ENCODE measurements around the gene AMMECR1L.

AMMECR1L gene

DNA sequence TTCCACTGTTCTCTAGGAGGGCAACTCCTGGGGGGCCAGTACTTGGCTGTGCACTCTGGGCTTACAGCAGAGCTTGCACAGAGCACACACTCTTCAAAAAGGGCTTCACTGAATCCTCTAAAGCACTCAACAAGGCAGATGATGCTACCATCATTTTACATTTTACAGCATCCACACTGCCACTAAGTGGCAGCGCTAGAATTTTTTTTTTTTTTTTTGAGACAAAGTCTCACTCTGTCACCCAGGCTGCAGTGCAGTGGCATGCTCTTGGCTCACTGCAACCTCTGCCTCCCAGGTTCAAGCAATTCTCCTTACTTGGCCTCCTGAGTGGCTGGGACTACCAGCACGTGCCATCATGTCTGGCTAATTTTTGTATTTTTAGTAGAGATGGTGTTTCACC, 8.6 kb downstream of the AMMECR1L start:
- peaks cover 22% of the 10 kb centered on the region for H3K4me1 ChIP-seq (ENCODE audit: insufficient read depth, low read length, poor library complexity, severe bottlenecking)
- peaks cover 23% of the 10 kb centered on the region; the same call in 1 of the 2 replicates for H3K36me3 ChIP-seq (ENCODE audit: insufficient read depth, low read length)
- peaks cover 77% of the 10 kb centered on the region for H3K79me2 ChIP-seq (ENCODE audit: insufficient read depth, low read length)
- H3K4me2 ChIP-seq (ENCODE audit: low read depth, low read length, poor library complexity, severe bottlenecking) = no peak overlapping the region
- H3F3A ChIP-seq (ENCODE audit: low read depth) = no peaks in the 10 kb centered on the region
- no peaks in the 10 kb centered on the region for H3K9me3 ChIP-seq (ENCODE audit: insufficient read depth, low read depth, low read length)
- no peak overlapping the region for H3K4me3 ChIP-seq (ENCODE audit: low read length, poor library complexity, severe bottlenecking)
- no peak overlapping the region for H2AFZ ChIP-seq (ENCODE audit: low read length)
- no peak overlapping the region for H3K9ac ChIP-seq (ENCODE audit: low read depth, low read length, poor library complexity, severe bottlenecking)
- no peak for TF ChIP-seq EZH2phosphoT487 (IDR thresholded peaks at IDR 0.05; ENCODE audit: borderline replicate concordance)
- TF ChIP-seq, protein P1, sequence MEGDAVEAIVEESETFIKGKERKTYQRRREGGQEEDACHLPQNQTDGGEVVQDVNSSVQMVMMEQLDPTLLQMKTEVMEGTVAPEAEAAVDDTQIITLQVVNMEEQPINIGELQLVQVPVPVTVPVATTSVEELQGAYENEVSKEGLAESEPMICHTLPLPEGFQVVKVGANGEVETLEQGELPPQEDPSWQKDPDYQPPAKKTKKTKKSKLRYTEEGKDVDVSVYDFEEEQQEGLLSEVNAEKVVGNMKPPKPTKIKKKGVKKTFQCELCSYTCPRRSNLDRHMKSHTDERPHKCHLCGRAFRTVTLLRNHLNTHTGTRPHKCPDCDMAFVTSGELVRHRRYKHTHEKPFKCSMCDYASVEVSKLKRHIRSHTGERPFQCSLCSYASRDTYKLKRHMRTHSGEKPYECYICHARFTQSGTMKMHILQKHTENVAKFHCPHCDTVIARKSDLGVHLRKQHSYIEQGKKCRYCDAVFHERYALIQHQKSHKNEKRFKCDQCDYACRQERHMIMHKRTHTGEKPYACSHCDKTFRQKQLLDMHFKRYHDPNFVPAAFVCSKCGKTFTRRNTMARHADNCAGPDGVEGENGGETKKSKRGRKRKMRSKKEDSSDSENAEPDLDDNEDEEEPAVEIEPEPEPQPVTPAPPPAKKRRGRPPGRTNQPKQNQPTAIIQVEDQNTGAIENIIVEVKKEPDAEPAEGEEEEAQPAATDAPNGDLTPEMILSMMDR (conservative IDR thresholded peaks at IDR 0.05; ENCODE audit: low read length) = peak; percentile 20; the same call in 1 of the 2 replicates
- no peaks in the 10 kb centered on the region for H3K27me3 ChIP-seq (ENCODE audit: insufficient read depth, low read length, poor library complexity, severe bottlenecking)
- H3K9me2 ChIP-seq (replicated peaks; ENCODE audit: low read depth, low read length) = no peaks in the 10 kb centered on the region
- H4K20me1 ChIP-seq (ENCODE audit: insufficient read depth, low read length, poor library complexity, severe bottlenecking) = peaks cover 26% of the 10 kb centered on the region

GRCh38 chr2:127874378-127875269, 11.1 kb downstream of the AMMECR1L start:
- Histone ChIP-seq H3K9me2 (replicated peaks; ENCODE audit: low read depth, low read length) (no peaks in the 10 kb centered on the region), H3K4me2 (ENCODE audit: low read depth, low read length, poor library complexity, severe bottlenecking) (no peak overlapping the region), H3K79me2 (ENCODE audit: insufficient read depth, low read length) (peaks cover 54% of the 10 kb centered on the region), H3K27me3 (ENCODE audit: insufficient read depth, low read length, poor library complexity, severe bottlenecking) (no peaks in the 10 kb centered on the region), H3K9me3 (ENCODE audit: insufficient read depth, low read depth, low read length) (no peaks in the 10 kb centered on the region), H4K20me1 (ENCODE audit: insufficient read depth, low read length, poor library complexity, severe bottlenecking) (peaks cover 14% of the 10 kb centered on the region), H2AFZ (ENCODE audit: low read length) (no peak overlapping the region), H3K4me1 (ENCODE audit: insufficient read depth, low read length, poor library complexity, severe bottlenecking) (peaks cover 8% of the 10 kb centered on the region), H3K36me3 (ENCODE audit: insufficient read depth, low read length) (peaks cover 42% of the 10 kb centered on the region; the same call in 1 of the 2 replicates), H3K4me3 (ENCODE audit: low read length, poor library complexity, severe bottlenecking) (no peak overlapping the region), H3F3A (ENCODE audit: low read depth) (no peaks in the 10 kb centered on the region), H3K9ac (ENCODE audit: low read depth, low read length, poor library complexity, severe bottlenecking) (no peak overlapping the region)
- no peak for TF ChIP-seq EZH2phosphoT487 (IDR thresholded peaks at IDR 0.05; ENCODE audit: borderline replicate concordance)
- TF ChIP-seq, protein P1 (conservative IDR thresholded peaks at IDR 0.05; ENCODE audit: low read length) = no peak

- peaks cover 9% of the 10 kb centered on the region for H4K20me1 ChIP-seq (ENCODE audit: insufficient read depth, low read length, poor library complexity, severe bottlenecking)
- no peak overlapping the region for H3K4me3 ChIP-seq (ENCODE audit: low read length, poor library complexity, severe bottlenecking)
- no peak overlapping the region for H2AFZ ChIP-seq (ENCODE audit: low read length)
- H3F3A ChIP-seq (ENCODE audit: low read depth) = no peaks in the 10 kb centered on the region
- H3K9me2 ChIP-seq (replicated peaks; ENCODE audit: low read depth, low read length) = no peaks in the 10 kb centered on the region
- no peaks in the 10 kb centered on the region for H3K27me3 ChIP-seq (ENCODE audit: insufficient read depth, low read length, poor library complexity, severe bottlenecking)
- TF ChIP-seq, protein P1 (conservative IDR thresholded peaks at IDR 0.05; ENCODE audit: low read length) = no peak
- TF ChIP-seq EZH2phosphoT487 (IDR thresholded peaks at IDR 0.05; ENCODE audit: borderline replicate concordance) = no peak
- H3K79me2 ChIP-seq (ENCODE audit: insufficient read depth, low read length) = peaks cover 45% of the 10 kb centered on the region
- peaks cover 8% of the 10 kb centered on the region for H3K4me1 ChIP-seq (ENCODE audit: insufficient read depth, low read length, poor library complexity, severe bottlenecking)
- no peak overlapping the region for H3K4me2 ChIP-seq (ENCODE audit: low read depth, low read length, poor library complexity, severe bottlenecking)
- H3K36me3 ChIP-seq (ENCODE audit: insufficient read depth, low read length) = peaks cover 50% of the 10 kb centered on the region; the same call in 1 of the 2 replicates
- H3K9me3 ChIP-seq (ENCODE audit: insufficient read depth, low read depth, low read length) = no peaks in the 10 kb centered on the region
- no peak overlapping the region for H3K9ac ChIP-seq (ENCODE audit: low read depth, low read length, poor library complexity, severe bottlenecking)
These were observed 12.0 kb downstream of the AMMECR1L start for GRCh38 chr2:127873707-127874303.
